ENCODE measurements around the gene HECTD4.

Gene HECTD4

GRCh38 chr12:112381406-112381882 lies 787 bp downstream of the HECTD4 start:
- H3K27ac ChIP-seq: peak overlapping the region; percentile 84
- peaks cover 17 to 23% of the 10 kb centered on the region in 2 experiments for H3K4me1 ChIP-seq (ENCODE audit: control insufficient read depth in 1 of 2, insufficient read depth in 1 of 2, low read depth in 1 of 2, low read length in 1 of 2)
- H3K4me3 ChIP-seq (ENCODE audit: low read depth in 1 of 2, low read length in 1 of 2): peak overlapping the region; percentile 81 to 89
- H3K9me3 ChIP-seq: no peaks in the 10 kb centered on the region
- H3K36me3 ChIP-seq: no peaks in the 10 kb centered on the region
- no peak for TF ChIP-seq CTCF (IDR thresholded peaks at IDR 0.05)
- H3K27me3 ChIP-seq: no peaks in the 10 kb centered on the region

- Histone ChIP-seq H3K27me3 (no peaks in the 10 kb centered on the region), H3K36me3 (no peaks in the 10 kb centered on the region), H3K4me3 (ENCODE audit: low read depth in 1 of 2, low read length in 1 of 2) (peak overlapping the region; percentile 81 to 89), H3K27ac (peak overlapping the region; percentile 84), H3K4me1 (ENCODE audit: control insufficient read depth in 1 of 2, insufficient read depth in 1 of 2, low read depth in 1 of 2, low read length in 1 of 2) (peaks cover 17 to 22% of the 10 kb centered on the region in 2 experiments), H3K9me3 (no peaks in the 10 kb centered on the region)
- TF ChIP-seq CTCF (IDR thresholded peaks at IDR 0.05): no peak
Measured at GRCh38 chr12:112380663-112381405, 1.4 kb downstream of the HECTD4 start.

- Histone ChIP-seq H3K27me3 (no peaks in the 10 kb centered on the region), H3K36me3 (no peaks in the 10 kb centered on the region), H3K27ac (no peak overlapping the region), H3K4me3 (ENCODE audit: low read depth in 1 of 2, low read length in 1 of 2) (no peak overlapping the region), H3K4me1 (ENCODE audit: control insufficient read depth in 1 of 2, insufficient read depth in 1 of 2, low read depth in 1 of 2, low read length in 1 of 2) (no peaks in the 10 kb centered on the region), H3K9me3 (no peaks in the 10 kb centered on the region)
- TF ChIP-seq CTCF (IDR thresholded peaks at IDR 0.05): no peak
Measured at GRCh38 chr12:112375105-112375504, 7.1 kb downstream of the HECTD4 start.

- H3K9me3 ChIP-seq: no peaks in the 10 kb centered on the region
- no peak overlapping the region for H3K4me3 ChIP-seq (ENCODE audit: low read depth in 1 of 2, low read length in 1 of 2)
- no peak for TF ChIP-seq CTCF (IDR thresholded peaks at IDR 0.05)
- H3K4me1 ChIP-seq (ENCODE audit: control insufficient read depth in 1 of 2, insufficient read depth in 1 of 2, low read depth in 1 of 2, low read length in 1 of 2): no peaks in the 10 kb centered on the region
- H3K27me3 ChIP-seq: no peaks in the 10 kb centered on the region
- H3K27ac ChIP-seq: no peak overlapping the region
- H3K36me3 ChIP-seq: no peaks in the 10 kb centered on the region
Measured at GRCh38 chr12:112374166-112374740, 8.0 kb downstream of the HECTD4 start.

GRCh38 chr12:112370868-112371510 lies 11.2 kb downstream of the HECTD4 start:
- no peaks in the 10 kb centered on the region for H3K9me3 ChIP-seq
- TF ChIP-seq CTCF (IDR thresholded peaks at IDR 0.05): no peak
- H3K36me3 ChIP-seq: no peaks in the 10 kb centered on the region
- no peak overlapping the region for H3K27ac ChIP-seq
- H3K4me1 ChIP-seq (ENCODE audit: control insufficient read depth in 1 of 2, insufficient read depth in 1 of 2, low read depth in 1 of 2, low read length in 1 of 2): no peaks in the 10 kb centered on the region
- no peak overlapping the region for H3K4me3 ChIP-seq (ENCODE audit: low read depth in 1 of 2, low read length in 1 of 2)
- no peaks in the 10 kb centered on the region for H3K27me3 ChIP-seq
